ENCODE results near the gene GDF10.

The GDF10 gene, protein sequence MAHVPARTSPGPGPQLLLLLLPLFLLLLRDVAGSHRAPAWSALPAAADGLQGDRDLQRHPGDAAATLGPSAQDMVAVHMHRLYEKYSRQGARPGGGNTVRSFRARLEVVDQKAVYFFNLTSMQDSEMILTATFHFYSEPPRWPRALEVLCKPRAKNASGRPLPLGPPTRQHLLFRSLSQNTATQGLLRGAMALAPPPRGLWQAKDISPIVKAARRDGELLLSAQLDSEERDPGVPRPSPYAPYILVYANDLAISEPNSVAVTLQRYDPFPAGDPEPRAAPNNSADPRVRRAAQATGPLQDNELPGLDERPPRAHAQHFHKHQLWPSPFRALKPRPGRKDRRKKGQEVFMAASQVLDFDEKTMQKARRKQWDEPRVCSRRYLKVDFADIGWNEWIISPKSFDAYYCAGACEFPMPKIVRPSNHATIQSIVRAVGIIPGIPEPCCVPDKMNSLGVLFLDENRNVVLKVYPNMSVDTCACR

DNA sequence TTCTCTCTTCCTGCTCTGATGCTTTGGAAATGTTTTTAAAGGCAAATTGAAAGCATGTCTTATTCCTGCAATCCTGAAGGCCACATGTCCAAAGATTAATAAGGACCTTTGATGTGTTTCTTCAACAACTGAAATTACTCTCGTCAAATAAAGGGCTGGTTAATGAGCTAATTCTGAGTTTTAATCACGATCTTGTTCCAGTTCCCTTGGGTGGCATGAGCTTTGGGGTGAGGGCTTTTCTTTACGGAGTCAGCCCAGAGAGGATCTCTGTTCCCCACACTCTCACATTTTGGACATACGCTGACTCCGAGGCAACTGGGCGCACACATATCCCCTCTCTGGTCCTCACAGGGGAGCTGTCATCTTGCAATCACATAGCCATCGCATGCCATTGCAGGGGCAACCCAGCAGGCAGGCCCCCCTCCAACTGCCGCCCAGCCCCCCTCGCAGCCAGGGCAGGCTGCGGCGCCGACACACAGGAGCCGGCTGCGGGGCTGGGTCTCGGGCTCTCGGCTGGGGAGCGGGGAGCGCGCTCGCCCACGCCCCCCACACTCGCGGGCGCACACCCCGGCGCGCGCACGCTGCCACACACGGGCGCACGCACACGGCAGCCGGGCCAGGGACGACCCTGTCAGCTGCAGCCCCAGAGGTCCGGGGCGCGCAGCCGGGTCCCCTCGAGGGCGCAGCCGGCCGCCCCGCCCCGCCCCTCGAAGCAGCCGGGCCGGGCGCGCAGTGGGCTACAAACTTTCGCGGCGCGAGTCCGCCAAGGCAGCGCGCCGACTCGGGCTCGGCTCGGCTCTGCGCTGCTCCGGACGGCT, at the start of gene GDF10:
Gene GDF10, plus strand, starts transcription at position 587 of the 818 bp plus-strand sequence. CDS start 455 bp downstream, outside the sequence.
- Histone ChIP-seq H3K4me1 (ENCODE audit: control insufficient read depth, insufficient read depth, low read length) (peaks cover 1% of the 10 kb centered on the region), H3K4me3 (ENCODE audit: low read depth, low read length) (peak within 1 kb of the TSS; percentile 46), H3K9ac (ENCODE audit: low read depth, low read length) (no peak within 1 kb of the TSS), H3K27me3 (ENCODE audit: control insufficient read depth, insufficient read depth, low read length) (peaks cover 36% of the 10 kb centered on the region), H3K36me3 (ENCODE audit: control insufficient read depth, insufficient read depth, low read length) (no peaks in the 10 kb centered on the region), H3K9me3 (ENCODE audit: control insufficient read depth, insufficient read depth, low read length) (no peaks in the 10 kb centered on the region)

DNA sequence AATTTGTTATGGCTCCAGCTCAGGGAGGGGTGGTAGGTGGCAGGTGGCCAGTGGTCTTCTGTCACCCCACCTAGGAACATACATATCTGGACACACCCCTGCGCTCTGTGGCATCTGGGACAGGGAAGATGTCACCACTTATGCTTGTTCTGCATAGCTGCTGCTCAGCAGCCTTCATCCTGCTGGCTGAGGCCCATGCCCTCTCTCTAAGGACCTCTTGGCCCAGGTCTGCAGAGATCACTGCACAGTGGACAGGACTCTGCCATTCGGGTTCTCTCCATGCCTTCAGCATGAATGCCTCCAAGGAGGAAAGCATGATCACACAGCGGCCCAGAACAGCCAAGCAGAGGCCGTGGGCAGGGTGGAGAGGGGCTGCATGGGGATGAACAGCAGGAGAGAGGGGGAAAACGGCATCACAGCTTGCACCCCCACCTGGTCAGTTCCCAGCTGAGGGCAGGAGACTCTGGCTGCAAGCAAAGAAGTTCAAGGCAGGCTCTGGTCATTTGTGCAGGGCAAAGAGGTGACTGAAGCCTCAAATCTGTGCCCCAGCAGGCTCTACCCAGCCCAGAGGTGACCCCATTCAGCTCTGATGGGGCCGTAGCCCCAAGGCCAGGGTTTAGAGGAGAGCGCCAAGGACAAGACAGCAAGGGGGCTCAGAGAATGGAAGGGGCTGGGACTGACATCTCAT, 47.8 kb upstream of the GDF10 start:
- Histone ChIP-seq H3K9ac (ENCODE audit: low read depth, low read length) (no peak overlapping the region), H3K36me3 (ENCODE audit: control insufficient read depth, insufficient read depth, low read length) (no peaks in the 10 kb centered on the region), H3K9me3 (ENCODE audit: control insufficient read depth, insufficient read depth, low read length) (no peaks in the 10 kb centered on the region), H3K4me1 (ENCODE audit: control insufficient read depth, insufficient read depth, low read length) (no peaks in the 10 kb centered on the region), H3K4me3 (ENCODE audit: low read depth, low read length) (no peak overlapping the region), H3K27me3 (ENCODE audit: control insufficient read depth, insufficient read depth, low read length) (no peaks in the 10 kb centered on the region)

DNA sequence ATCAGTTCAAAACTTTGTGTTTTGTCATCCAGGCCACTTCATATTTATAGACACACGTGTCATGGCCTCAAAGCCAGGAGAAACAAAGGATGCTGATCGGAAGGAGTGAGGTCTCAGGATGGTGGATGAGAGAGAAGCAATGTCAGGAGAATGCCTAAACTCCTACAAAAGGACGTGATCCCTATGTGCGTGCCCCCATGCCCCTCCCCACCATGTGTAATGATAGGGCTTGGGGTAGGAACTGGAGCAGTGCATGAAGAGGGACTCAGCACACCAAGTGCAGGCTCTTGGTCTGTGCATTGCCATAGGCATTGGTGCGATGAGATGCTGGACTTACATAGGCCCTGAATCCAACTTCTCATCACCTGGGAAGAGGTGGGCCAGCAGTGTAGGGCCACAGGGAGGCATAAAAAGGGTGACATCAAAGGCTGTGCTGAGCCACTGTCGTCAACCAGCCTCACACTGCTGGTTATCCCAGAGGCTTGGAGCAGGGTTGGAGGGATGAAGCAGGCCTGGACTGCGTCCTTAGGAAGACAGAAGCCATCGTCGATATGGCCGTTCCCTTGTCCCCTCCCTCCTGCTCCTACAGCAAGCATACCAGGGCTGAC, 46.9 kb upstream of the GDF10 start:
- H3K9me3 ChIP-seq (ENCODE audit: control insufficient read depth, insufficient read depth, low read length), result no peaks in the 10 kb centered on the region
- H3K27me3 ChIP-seq (ENCODE audit: control insufficient read depth, insufficient read depth, low read length), result no peaks in the 10 kb centered on the region
- no peak overlapping the region for H3K4me3 ChIP-seq (ENCODE audit: low read depth, low read length)
- H3K9ac ChIP-seq (ENCODE audit: low read depth, low read length), result no peak overlapping the region
- no peaks in the 10 kb centered on the region for H3K36me3 ChIP-seq (ENCODE audit: control insufficient read depth, insufficient read depth, low read length)
- H3K4me1 ChIP-seq (ENCODE audit: control insufficient read depth, insufficient read depth, low read length), result no peaks in the 10 kb centered on the region

DNA sequence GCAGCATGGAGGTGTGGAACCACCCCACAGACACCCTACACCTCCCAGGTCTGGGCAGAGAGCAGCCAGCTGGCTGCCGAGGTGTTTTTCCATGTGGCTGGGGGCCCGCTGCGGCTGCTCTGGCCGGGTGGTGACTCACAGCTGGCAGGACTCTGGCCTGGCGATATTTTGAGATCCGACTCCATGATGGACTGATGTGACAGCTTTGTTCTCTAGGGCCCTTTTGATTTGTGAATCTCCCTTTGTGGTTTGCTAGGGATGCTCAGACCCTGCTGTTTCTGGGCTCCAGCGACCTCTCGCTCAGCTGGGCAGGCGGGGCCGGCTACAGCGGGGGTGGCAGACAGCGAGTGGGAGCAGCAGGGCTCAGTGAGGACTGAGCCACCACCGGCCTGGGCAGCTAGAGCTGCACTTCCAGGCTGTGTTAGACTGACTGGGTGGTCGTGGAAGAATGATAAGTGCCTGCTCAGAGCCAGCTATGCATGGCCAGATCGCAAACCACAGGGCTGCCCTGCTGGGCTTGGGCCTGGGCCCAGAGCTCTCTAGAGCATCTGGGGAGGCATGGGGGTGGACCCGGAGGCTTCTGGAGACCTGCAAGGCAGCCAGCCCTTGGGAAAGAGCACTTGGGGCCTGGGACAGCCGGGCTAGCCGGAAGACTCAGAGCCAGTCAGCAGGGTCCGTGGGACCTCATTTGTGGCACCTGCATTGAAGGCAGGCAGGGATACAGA, 46.2 kb upstream of the GDF10 start:
- no peaks in the 10 kb centered on the region for H3K4me1 ChIP-seq (ENCODE audit: control insufficient read depth, insufficient read depth, low read length)
- H3K9me3 ChIP-seq (ENCODE audit: control insufficient read depth, insufficient read depth, low read length), result no peaks in the 10 kb centered on the region
- no peak overlapping the region for H3K9ac ChIP-seq (ENCODE audit: low read depth, low read length)
- H3K4me3 ChIP-seq (ENCODE audit: low read depth, low read length), result no peak overlapping the region
- H3K27me3 ChIP-seq (ENCODE audit: control insufficient read depth, insufficient read depth, low read length), result no peaks in the 10 kb centered on the region
- no peaks in the 10 kb centered on the region for H3K36me3 ChIP-seq (ENCODE audit: control insufficient read depth, insufficient read depth, low read length)

DNA sequence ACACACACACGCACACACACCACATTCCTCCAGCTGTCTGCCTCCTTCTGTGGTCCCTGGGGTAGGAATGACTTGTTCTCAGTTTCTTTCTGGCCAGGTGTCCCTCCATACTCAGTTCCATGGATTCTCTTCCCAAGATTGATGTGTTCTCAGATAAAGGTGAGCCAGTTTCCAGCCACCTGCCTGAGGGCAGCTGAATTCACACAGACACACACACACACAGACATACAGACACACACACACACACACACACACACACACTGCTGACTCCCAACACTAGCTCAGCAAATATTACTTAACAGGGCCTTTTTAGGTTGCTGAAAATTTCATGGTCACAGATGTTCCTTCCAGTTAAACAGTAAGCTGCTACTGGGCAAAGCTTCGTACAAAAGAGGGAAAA, 45.4 kb upstream of the GDF10 start:
- Histone ChIP-seq H3K9ac (ENCODE audit: low read depth, low read length) (no peak overlapping the region), H3K36me3 (ENCODE audit: control insufficient read depth, insufficient read depth, low read length) (no peaks in the 10 kb centered on the region), H3K4me3 (ENCODE audit: low read depth, low read length) (no peak overlapping the region), H3K4me1 (ENCODE audit: control insufficient read depth, insufficient read depth, low read length) (no peaks in the 10 kb centered on the region), H3K9me3 (ENCODE audit: control insufficient read depth, insufficient read depth, low read length) (no peaks in the 10 kb centered on the region), H3K27me3 (ENCODE audit: control insufficient read depth, insufficient read depth, low read length) (no peaks in the 10 kb centered on the region)

DNA sequence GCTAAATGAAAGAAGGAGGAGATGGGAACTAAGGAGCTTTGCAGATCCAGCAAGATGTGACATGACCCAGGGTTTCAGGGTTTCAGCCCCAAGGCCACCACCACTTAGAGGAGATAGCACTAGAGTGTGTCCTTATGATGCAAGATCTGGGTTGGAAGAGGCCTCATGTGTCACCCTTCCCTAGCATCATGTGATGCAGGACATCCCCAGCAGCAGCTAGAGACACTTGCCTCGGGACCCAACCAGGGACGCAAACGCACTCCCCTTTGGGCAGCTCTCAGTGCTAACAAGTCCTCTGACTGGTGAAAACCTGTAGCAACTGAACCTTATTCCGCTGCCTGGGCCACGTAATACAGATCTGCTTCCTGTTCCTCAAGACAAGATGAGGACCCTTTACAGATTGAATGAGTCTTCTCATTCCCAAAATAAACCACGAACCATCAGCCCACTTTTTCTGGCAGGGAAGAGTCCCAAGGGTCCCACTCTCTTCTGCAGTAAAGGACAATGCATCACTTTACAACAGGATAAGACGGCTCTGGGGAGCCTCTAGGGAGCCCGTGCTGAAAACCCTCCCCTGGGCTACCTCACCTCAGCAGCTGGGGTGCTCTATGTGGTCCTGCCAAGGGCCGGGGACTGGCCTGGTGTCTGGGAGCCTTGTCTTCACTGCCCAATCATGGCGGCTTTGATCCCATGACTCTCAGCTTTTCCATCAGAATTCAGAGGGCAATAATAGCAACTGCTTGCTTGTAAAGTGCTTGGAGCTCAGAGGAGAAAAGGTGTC, 44.8 kb upstream of the GDF10 start:
- H3K4me1 ChIP-seq (ENCODE audit: control insufficient read depth, insufficient read depth, low read length), result no peaks in the 10 kb centered on the region
- no peaks in the 10 kb centered on the region for H3K36me3 ChIP-seq (ENCODE audit: control insufficient read depth, insufficient read depth, low read length)
- H3K4me3 ChIP-seq (ENCODE audit: low read depth, low read length), result no peak overlapping the region

DNA sequence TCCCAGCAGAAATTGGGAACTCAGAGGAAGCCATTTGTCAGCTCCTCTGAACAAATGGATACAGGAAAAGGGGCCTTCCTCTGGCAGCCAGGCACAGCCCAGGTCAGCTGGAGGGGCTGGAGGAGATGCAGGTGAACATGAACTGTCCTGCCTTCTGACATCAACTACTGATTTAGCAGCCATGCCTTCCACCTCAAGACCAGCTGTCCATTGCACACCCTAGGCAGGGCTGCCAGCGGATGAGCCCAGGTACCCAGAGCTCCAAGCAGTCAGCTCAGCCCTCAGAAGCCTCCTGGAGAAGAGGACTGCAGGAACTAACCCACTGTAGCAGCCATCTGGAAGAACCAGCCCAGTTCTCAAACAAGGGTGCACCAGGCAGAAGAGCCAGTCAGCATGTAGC, 44.1 kb upstream of the GDF10 start:
- Histone ChIP-seq H3K4me3 (ENCODE audit: low read depth, low read length) (no peak overlapping the region), H3K4me1 (ENCODE audit: control insufficient read depth, insufficient read depth, low read length) (no peaks in the 10 kb centered on the region), H3K9ac (ENCODE audit: low read depth, low read length) (no peak overlapping the region), H3K9me3 (ENCODE audit: control insufficient read depth, insufficient read depth, low read length) (no peaks in the 10 kb centered on the region), H3K36me3 (ENCODE audit: control insufficient read depth, insufficient read depth, low read length) (no peaks in the 10 kb centered on the region), H3K27me3 (ENCODE audit: control insufficient read depth, insufficient read depth, low read length) (no peaks in the 10 kb centered on the region)

More for the DNA sequence above, 44.8 kb upstream of the GDF10 start:
- H3K9ac ChIP-seq (ENCODE audit: low read depth, low read length), result no peak overlapping the region
- H3K9me3 ChIP-seq (ENCODE audit: control insufficient read depth, insufficient read depth, low read length), result no peaks in the 10 kb centered on the region
- no peaks in the 10 kb centered on the region for H3K27me3 ChIP-seq (ENCODE audit: control insufficient read depth, insufficient read depth, low read length)

DNA sequence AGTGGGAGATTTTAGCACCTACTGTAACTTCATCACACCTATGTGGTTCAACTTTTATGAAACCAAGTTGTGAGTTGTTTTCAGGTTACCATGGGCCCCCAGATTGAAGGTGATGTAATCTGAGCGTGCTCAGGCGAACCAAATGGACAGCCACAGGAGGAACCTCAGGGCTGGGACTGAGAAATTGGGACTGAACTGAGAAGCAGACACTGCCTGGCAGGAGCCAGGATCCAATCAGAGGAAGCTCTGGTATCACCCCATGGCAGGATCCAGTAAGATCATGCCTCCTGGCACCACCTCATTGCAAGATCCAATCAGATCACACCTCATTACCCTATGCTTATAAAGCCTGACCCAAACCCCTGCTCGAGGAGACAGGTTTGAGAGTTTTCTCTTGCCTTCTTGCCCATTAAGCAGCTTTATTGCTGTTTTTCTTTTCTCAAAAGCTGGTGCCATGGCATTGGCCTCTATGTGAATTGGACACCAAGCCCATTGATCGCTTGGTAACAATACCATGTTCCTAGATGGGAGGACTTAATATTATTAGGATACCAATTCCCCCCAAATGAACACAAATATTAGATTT, 43.2 kb upstream of the GDF10 start:
- Histone ChIP-seq H3K9me3 (ENCODE audit: control insufficient read depth, insufficient read depth, low read length) (no peaks in the 10 kb centered on the region), H3K27me3 (ENCODE audit: control insufficient read depth, insufficient read depth, low read length) (no peaks in the 10 kb centered on the region), H3K4me1 (ENCODE audit: control insufficient read depth, insufficient read depth, low read length) (no peaks in the 10 kb centered on the region), H3K36me3 (ENCODE audit: control insufficient read depth, insufficient read depth, low read length) (no peaks in the 10 kb centered on the region), H3K9ac (ENCODE audit: low read depth, low read length) (no peak overlapping the region), H3K4me3 (ENCODE audit: low read depth, low read length) (no peak overlapping the region)

DNA sequence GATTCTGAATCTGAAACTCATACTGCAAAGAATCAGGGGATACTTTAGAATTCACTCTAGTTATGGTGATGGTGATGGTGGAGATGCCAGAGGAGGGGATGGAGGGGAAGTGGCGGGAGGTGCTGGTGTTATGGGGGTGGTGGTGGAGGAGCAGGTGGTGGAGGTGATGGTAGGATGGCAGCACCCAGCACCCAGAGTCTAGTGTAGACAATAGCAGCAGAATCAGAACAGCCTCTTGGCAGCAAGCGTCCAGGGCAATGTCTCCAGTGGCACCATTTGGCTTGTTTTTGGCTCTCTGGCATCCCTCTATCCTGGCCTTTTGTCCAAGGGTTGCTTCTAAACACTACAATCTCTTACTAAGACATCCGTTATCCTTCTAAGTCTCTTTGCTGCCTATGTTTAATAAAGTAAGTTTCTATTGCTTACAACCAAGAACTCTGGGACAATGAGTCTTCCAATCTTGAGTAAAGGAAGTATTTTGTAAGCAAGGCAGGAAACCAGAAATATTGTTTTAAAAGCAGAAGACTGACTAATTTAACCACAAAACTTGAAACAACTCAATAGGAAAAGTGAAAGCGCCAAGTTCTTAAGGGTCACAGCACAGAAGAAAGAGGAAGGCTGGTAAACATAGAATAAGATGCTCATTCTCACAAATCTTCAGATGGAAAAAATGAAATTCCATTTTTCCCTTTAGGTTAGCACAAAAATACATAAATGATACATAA, 42.4 kb upstream of the GDF10 start:
- Histone ChIP-seq H3K4me3 (ENCODE audit: low read depth, low read length) (no peak overlapping the region), H3K4me1 (ENCODE audit: control insufficient read depth, insufficient read depth, low read length) (no peaks in the 10 kb centered on the region), H3K36me3 (ENCODE audit: control insufficient read depth, insufficient read depth, low read length) (no peaks in the 10 kb centered on the region), H3K9ac (ENCODE audit: low read depth, low read length) (no peak overlapping the region), H3K9me3 (ENCODE audit: control insufficient read depth, insufficient read depth, low read length) (no peaks in the 10 kb centered on the region), H3K27me3 (ENCODE audit: control insufficient read depth, insufficient read depth, low read length) (no peaks in the 10 kb centered on the region)

DNA sequence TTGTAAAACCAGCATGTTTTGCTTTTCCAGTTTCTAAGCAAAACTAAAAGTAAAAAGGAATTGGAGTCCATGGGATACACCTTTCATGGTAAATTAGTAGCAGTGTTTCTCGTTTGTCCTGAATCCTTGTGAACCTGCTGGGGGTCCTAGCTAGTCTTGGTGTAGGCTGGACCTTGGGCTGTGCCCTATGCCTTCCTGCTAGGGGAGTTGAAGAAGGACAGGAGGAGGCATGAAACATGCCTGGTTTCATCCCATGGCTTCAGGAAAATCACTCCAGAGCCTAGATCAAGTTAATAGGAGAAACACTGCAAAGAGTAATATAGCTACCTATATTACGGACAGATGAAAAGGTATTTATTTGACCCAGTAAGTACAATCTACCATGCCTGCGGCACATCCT, 41.1 kb upstream of the GDF10 start:
- no peak overlapping the region for H3K9ac ChIP-seq (ENCODE audit: low read depth, low read length)
- no peaks in the 10 kb centered on the region for H3K9me3 ChIP-seq (ENCODE audit: control insufficient read depth, insufficient read depth, low read length)
- H3K36me3 ChIP-seq (ENCODE audit: control insufficient read depth, insufficient read depth, low read length), result no peaks in the 10 kb centered on the region
- no peaks in the 10 kb centered on the region for H3K4me1 ChIP-seq (ENCODE audit: control insufficient read depth, insufficient read depth, low read length)
- H3K4me3 ChIP-seq (ENCODE audit: low read depth, low read length), result no peak overlapping the region
- H3K27me3 ChIP-seq (ENCODE audit: control insufficient read depth, insufficient read depth, low read length), result no peaks in the 10 kb centered on the region
